SK-N-SH treated with all-trans-retinoic acid at 6 μM for 48 hours (cell line): ENCODE data around the gene COLGALT1.

ENCODE experiments used
- ATAC-seq: fragments of 200-7000 bp; cut with Tn5 transposase; 3 replicates; pipeline ENCODE4 v1.9.1; 2020; ENCODE audit warnings: mild to moderate bottlenecking, moderate library complexity
- ARNTL ChIP-seq: fragments of 450-650 bp; formaldehyde crosslinking; IDR thresholded peaks from 2 replicates; pipeline ENCODE4 v1.5.0; 2020; ENCODE audit warnings: low read depth, mild to moderate bottlenecking, moderate library complexity, borderline replicate concordance
- BACH2 ChIP-seq: fragments of 250-450 bp; sonication (Bioruptor Pico); IDR thresholded peaks from 2 replicates; pipeline ENCODE4 v1.9.0; 2021; ENCODE audit warnings: mild to moderate bottlenecking, borderline replicate concordance
- CSDC2 ChIP-seq: fragments of 250-450 bp; sonication (Bioruptor Pico); IDR thresholded peaks from 2 replicates; pipeline ENCODE4 v1.5.0; 2020; ENCODE audit warnings: mild to moderate bottlenecking, moderate library complexity
- ESRRG ChIP-seq: fragments of 250-450 bp; sonication (Bioruptor Pico); IDR thresholded peaks from 2 replicates; pipeline ENCODE4 v1.6.1; 2021; ENCODE audit warnings: mild to moderate bottlenecking
- GLIS3 ChIP-seq: fragments of 250-450 bp; sonication (Bioruptor Pico); IDR thresholded peaks from 2 replicates; pipeline ENCODE4 v1.5.0; 2020; ENCODE audit warnings: mild to moderate bottlenecking, moderate library complexity
- OSR1 ChIP-seq: fragments of 250-450 bp; sonication (Bioruptor Pico); IDR thresholded peaks from 2 replicates; pipeline ENCODE4 v1.8.0; 2022; ENCODE audit warnings: moderate library complexity, mild to moderate bottlenecking, inconsistent platforms
- PPARA ChIP-seq: fragments of 250-450 bp; sonication (Bioruptor Pico); IDR thresholded peaks from 2 replicates; pipeline ENCODE4 v1.5.0; 2020; ENCODE audit warnings: mild to moderate bottlenecking, borderline replicate concordance
- RARB ChIP-seq: fragments of 250-450 bp; sonication (Bioruptor Pico); IDR thresholded peaks from 2 replicates; pipeline ENCODE4 v1.8.0; 2021; ENCODE audit warnings: mild to moderate bottlenecking, moderate library complexity
- SNAI2 ChIP-seq: fragments of 250-450 bp; sonication (Bioruptor Pico); IDR thresholded peaks from 2 replicates; pipeline ENCODE4 v1.5.0; 2020; ENCODE audit warnings: mild to moderate bottlenecking, moderate library complexity
- TOX ChIP-seq: fragments of 250-450 bp; sonication (Bioruptor Pico); IDR thresholded peaks from 2 replicates; pipeline ENCODE4 v1.8.0; 2021; ENCODE audit warnings: mild to moderate bottlenecking, moderate library complexity, borderline replicate concordance
- ZC3H10 ChIP-seq: fragments of 250-450 bp; sonication (Bioruptor Pico); IDR thresholded peaks from 2 replicates; pipeline ENCODE4 v1.5.1; 2021; ENCODE audit warnings: mild to moderate bottlenecking, moderate library complexity
- ZFP3 ChIP-seq: fragments of 250-450 bp; sonication (Bioruptor Pico); IDR thresholded peaks from 2 replicates; pipeline ENCODE4 v1.5.0; 2020; ENCODE audit warnings: mild to moderate bottlenecking, moderate library complexity
- ZFP30 ChIP-seq: fragments of 450-650 bp; formaldehyde crosslinking; IDR thresholded peaks from 2 replicates; pipeline ENCODE4 v1.5.0; 2022; ENCODE audit warnings: mild to moderate bottlenecking, moderate library complexity
- ZNF565 ChIP-seq: fragments of 450-650 bp; formaldehyde crosslinking; conservative IDR thresholded peaks from 2 replicates; pipeline ENCODE4 v1.5.0; 2020; ENCODE audit warnings: low read depth, mild to moderate bottlenecking, moderate library complexity
- ZNF70 ChIP-seq: fragments of 450-650 bp; formaldehyde crosslinking; IDR thresholded peaks from 2 replicates; pipeline ENCODE4 v1.5.0; 2020; ENCODE audit warnings: mild to moderate bottlenecking, moderate library complexity
- ZNF8 ChIP-seq: fragments of 450-650 bp; formaldehyde crosslinking; IDR thresholded peaks from 2 replicates; pipeline ENCODE4 v1.5.0; 2020; ENCODE audit warnings: mild to moderate bottlenecking, moderate library complexity
- TF ChIP-seq, protein P1 (sequence below): fragments of 250-450 bp; sonication (Bioruptor Pico); IDR thresholded peaks from 2 replicates; pipeline ENCODE4 v1.5.1; 2020; ENCODE audit warnings: low read depth, mild to moderate bottlenecking, moderate library complexity
- TF ChIP-seq, protein P2 (sequence below): fragments of 250-450 bp; sonication (Bioruptor Pico); IDR thresholded peaks from 2 replicates; pipeline ENCODE4 v1.5.0; 2020; ENCODE audit warnings: mild to moderate bottlenecking, moderate library complexity
- TF ChIP-seq, protein P3 (sequence below): fragments of 250-450 bp; sonication (Bioruptor Pico); IDR thresholded peaks from 2 replicates; pipeline ENCODE4 v1.8.0; 2021; ENCODE audit warnings: low read depth, mild to moderate bottlenecking, moderate library complexity, borderline replicate concordance
- TF ChIP-seq, protein P4 (sequence below): fragments of 250-450 bp; sonication (Bioruptor Pico); IDR thresholded peaks from 2 replicates; pipeline ENCODE4 v1.8.0; 2020; ENCODE audit warnings: mild to moderate bottlenecking, moderate library complexity, borderline replicate concordance

Gene COLGALT1

DNA sequence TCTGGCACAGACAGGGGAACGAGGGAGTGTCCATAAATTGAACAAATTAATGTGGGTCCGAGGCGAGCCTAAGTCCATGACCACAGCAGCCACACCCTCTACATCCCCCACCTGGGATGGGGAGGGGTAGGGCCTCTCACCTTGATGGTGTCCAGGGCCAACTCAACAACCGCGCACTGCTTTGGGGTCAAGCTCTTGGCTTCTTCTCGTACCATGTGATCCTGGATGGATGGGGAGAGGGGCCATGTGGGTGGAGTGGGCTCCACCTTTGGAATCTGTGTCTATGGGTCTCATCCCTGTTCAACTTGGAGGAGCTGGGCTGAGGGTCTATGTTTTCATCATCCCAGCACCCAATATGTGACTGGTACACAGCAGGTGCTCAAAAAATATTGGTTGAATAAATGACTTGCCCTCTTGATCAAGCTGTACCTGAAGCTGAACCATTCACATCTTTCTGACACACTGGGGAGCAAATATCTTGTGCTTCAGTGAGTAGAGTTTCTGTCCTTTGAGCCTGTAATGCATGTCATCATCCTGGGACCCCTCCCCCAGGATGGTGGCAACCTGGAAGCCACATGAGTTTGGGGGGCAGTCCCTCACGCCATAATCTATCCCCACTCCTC is 62.9 kb downstream of the COLGALT1 start:
- no peak for ATAC-seq
- TF ChIP-seq ARNTL (CRISPR knock-in tag) (no peak), ZNF565 (CRISPR knock-in tag) (no peak), ZFP30 (CRISPR knock-in tag) (no peak), RARB (CRISPR knock-in tag) (no peak), ESRRG (CRISPR knock-in tag) (no peak), ZFP3 (CRISPR knock-in tag) (no peak), OSR1 (CRISPR knock-in tag) (no peak)
- TF ChIP-seq, protein P1, sequence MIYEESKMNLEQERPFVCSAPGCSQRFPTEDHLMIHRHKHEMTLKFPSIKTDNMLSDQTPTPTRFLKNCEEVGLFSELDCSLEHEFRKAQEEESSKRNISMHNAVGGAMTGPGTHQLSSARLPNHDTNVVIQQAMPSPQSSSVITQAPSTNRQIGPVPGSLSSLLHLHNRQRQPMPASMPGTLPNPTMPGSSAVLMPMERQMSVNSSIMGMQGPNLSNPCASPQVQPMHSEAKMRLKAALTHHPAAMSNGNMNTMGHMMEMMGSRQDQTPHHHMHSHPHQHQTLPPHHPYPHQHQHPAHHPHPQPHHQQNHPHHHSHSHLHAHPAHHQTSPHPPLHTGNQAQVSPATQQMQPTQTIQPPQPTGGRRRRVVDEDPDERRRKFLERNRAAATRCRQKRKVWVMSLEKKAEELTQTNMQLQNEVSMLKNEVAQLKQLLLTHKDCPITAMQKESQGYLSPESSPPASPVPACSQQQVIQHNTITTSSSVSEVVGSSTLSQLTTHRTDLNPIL (CRISPR knock-in tag) = no peak
- TF ChIP-seq, protein P2, sequence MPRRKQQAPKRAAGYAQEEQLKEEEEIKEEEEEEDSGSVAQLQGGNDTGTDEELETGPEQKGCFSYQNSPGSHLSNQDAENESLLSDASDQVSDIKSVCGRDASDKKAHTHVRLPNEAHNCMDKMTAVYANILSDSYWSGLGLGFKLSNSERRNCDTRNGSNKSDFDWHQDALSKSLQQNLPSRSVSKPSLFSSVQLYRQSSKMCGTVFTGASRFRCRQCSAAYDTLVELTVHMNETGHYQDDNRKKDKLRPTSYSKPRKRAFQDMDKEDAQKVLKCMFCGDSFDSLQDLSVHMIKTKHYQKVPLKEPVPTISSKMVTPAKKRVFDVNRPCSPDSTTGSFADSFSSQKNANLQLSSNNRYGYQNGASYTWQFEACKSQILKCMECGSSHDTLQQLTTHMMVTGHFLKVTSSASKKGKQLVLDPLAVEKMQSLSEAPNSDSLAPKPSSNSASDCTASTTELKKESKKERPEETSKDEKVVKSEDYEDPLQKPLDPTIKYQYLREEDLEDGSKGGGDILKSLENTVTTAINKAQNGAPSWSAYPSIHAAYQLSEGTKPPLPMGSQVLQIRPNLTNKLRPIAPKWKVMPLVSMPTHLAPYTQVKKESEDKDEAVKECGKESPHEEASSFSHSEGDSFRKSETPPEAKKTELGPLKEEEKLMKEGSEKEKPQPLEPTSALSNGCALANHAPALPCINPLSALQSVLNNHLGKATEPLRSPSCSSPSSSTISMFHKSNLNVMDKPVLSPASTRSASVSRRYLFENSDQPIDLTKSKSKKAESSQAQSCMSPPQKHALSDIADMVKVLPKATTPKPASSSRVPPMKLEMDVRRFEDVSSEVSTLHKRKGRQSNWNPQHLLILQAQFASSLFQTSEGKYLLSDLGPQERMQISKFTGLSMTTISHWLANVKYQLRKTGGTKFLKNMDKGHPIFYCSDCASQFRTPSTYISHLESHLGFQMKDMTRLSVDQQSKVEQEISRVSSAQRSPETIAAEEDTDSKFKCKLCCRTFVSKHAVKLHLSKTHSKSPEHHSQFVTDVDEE (CRISPR knock-in tag) = no peak

DNA sequence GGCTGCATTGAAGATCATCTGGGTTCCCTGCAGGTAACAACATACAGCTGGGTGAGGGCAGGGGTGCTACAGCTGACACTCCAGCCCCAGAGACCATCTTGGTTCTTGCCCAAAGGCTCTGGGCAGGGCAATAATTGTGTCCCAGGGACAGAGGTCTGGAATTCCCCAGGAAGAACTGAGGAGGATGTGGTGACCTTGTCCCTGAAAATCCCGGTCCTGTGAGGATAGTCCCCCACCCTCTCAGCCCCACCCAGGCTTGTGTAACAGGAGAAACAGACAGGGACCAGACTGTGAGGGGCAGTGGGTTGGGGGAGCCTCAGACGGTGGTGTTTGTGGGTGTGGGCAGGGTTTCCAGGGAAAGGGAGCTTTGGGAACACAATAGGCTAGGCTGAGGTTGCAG is 63.5 kb downstream of the COLGALT1 start:
- no peak for ATAC-seq
- TF ChIP-seq PPARA = no peak
- TF ChIP-seq ZNF565 (CRISPR knock-in tag) = no peak
- TF ChIP-seq, protein P3, sequence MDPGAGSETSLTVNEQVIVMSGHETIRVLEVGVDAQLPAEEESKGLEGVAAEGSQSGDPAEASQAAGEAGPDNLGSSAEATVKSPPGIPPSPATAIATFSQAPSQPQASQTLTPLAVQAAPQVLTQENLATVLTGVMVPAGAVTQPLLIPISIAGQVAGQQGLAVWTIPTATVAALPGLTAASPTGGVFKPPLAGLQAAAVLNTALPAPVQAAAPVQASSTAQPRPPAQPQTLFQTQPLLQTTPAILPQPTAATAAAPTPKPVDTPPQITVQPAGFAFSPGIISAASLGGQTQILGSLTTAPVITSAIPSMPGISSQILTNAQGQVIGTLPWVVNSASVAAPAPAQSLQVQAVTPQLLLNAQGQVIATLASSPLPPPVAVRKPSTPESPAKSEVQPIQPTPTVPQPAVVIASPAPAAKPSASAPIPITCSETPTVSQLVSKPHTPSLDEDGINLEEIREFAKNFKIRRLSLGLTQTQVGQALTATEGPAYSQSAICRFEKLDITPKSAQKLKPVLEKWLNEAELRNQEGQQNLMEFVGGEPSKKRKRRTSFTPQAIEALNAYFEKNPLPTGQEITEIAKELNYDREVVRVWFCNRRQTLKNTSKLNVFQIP (CRISPR knock-in tag) = no peak
- TF ChIP-seq OSR1 (CRISPR knock-in tag) = no peak
- TF ChIP-seq, protein P2 (CRISPR knock-in tag) = no peak
- no peak for TF ChIP-seq BACH2 (CRISPR knock-in tag)
- TF ChIP-seq, protein P4, sequence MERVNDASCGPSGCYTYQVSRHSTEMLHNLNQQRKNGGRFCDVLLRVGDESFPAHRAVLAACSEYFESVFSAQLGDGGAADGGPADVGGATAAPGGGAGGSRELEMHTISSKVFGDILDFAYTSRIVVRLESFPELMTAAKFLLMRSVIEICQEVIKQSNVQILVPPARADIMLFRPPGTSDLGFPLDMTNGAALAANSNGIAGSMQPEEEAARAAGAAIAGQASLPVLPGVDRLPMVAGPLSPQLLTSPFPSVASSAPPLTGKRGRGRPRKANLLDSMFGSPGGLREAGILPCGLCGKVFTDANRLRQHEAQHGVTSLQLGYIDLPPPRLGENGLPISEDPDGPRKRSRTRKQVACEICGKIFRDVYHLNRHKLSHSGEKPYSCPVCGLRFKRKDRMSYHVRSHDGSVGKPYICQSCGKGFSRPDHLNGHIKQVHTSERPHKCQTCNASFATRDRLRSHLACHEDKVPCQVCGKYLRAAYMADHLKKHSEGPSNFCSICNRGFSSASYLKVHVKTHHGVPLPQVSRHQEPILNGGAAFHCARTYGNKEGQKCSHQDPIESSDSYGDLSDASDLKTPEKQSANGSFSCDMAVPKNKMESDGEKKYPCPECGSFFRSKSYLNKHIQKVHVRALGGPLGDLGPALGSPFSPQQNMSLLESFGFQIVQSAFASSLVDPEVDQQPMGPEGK (CRISPR knock-in tag) = no peak
- TF ChIP-seq ZNF8 (CRISPR knock-in tag) = no peak
- no peak for TF ChIP-seq ZFP3 (CRISPR knock-in tag)
- no peak for TF ChIP-seq ZFP30 (CRISPR knock-in tag)
- TF ChIP-seq ESRRG (CRISPR knock-in tag) = no peak
- TF ChIP-seq, protein P1 (CRISPR knock-in tag) = no peak
- no peak for TF ChIP-seq CSDC2 (CRISPR knock-in tag)
- TF ChIP-seq SNAI2 (CRISPR knock-in tag) = no peak
- TF ChIP-seq ZC3H10 (CRISPR knock-in tag) = no peak
- TF ChIP-seq ARNTL (CRISPR knock-in tag) = no peak
- no peak for TF ChIP-seq TOX (CRISPR knock-in tag)
- TF ChIP-seq ZNF70 (CRISPR knock-in tag) = no peak
- TF ChIP-seq GLIS3 = no peak
